Keratinocyte (primary cell): ENCODE data around the gene C1orf53. TPM values are rescaled to one million over a fixed set of nuclear protein-coding genes. Genes with fewer than 3 reads are reported as not detected.

Experiments
- DNase-seq: peaks from one replicate; pipeline ENCODE4 v3.0.0-alpha.2; 2011; ENCODE audit warnings: low read depth, missing footprints, low spot score
- FAIRE-seq: peaks from 2 replicates; lab custom pipeline; 2011; peaks lifted over from hg19 to GRCh38; lab: Jason Lieb, UNC
- H2AFZ ChIP-seq: 2 replicates; pipeline ENCODE4 v1.6.0; 2012; ENCODE audit warnings: low read length, control low read depth, inconsistent platforms; ENCODE audit not compliant: control insufficient read depth
- H3K27ac ChIP-seq: 2 replicates; pipeline ENCODE4 v1.5.1; 2011; ENCODE audit warnings: low read length; ENCODE audit not compliant: control insufficient read depth, insufficient read depth
- H3K27me3 ChIP-seq: 3 replicates; pipeline ENCODE4 v1.6.0; 2011; ENCODE audit warnings: low read length; ENCODE audit not compliant: control insufficient read depth, insufficient read depth; ENCODE audit errors: extremely low read depth
- H3K36me3 ChIP-seq, 2 experiments: 2 replicates in 1 of 2; 3 replicates in 1 of 2; pipeline ENCODE4 v1.5.1; 2011; ENCODE audit warnings: low read length in 2 of 2, mild to moderate bottlenecking in 1 of 2; ENCODE audit not compliant: control insufficient read depth in 2 of 2, insufficient read depth in 2 of 2; ENCODE audit errors: extremely low read depth in 1 of 2
- H3K4me1 ChIP-seq: 3 replicates; pipeline ENCODE4 v1.5.1; 2011; ENCODE audit warnings: low read length; ENCODE audit not compliant: control insufficient read depth, insufficient read depth; ENCODE audit errors: extremely low read depth
- H3K4me2 ChIP-seq: 3 replicates; pipeline ENCODE4 v1.6.0; 2011; ENCODE audit warnings: low read depth, low read length; ENCODE audit not compliant: control insufficient read depth, insufficient read depth; ENCODE audit errors: extremely low read depth
- H3K4me3 ChIP-seq, 3 experiments: fragments of 200-600 bp in 1 of 3; sonication (generic) in 1 of 3; 2 replicates in 2 of 3; 3 replicates in 1 of 3; pipeline ENCODE4 v1.5.1; 2011 to 2016; ENCODE audit warnings: low read length in 3 of 3, mild to moderate bottlenecking in 3 of 3, control low read depth in 2 of 3, inconsistent platforms in 1 of 3, low read depth in 1 of 3, mixed read lengths in 1 of 3, mixed run types in 1 of 3, moderate library complexity in 1 of 3; ENCODE audit not compliant: control insufficient read depth in 2 of 3, insufficient read depth in 2 of 3; ENCODE audit errors: extremely low read depth in 1 of 3
- H3K79me2 ChIP-seq: 2 replicates; pipeline ENCODE4 v1.6.0; 2012; ENCODE audit warnings: low read length; ENCODE audit not compliant: control insufficient read depth, insufficient read depth
- H3K9ac ChIP-seq: 3 replicates; pipeline ENCODE4 v1.6.0; 2011; ENCODE audit warnings: low read length; ENCODE audit not compliant: control insufficient read depth, insufficient read depth; ENCODE audit errors: extremely low read depth
- H3K9me1 ChIP-seq: 3 replicates; pipeline ENCODE4 v1.6.0; 2011; ENCODE audit warnings: low read length; ENCODE audit not compliant: control insufficient read depth, insufficient read depth; ENCODE audit errors: extremely low read depth
- H3K9me3 ChIP-seq: 2 replicates; pipeline ENCODE4 v1.5.1; 2012; ENCODE audit warnings: low read depth, low read length; ENCODE audit not compliant: control insufficient read depth
- H4K20me1 ChIP-seq: 3 replicates; pipeline ENCODE4 v1.6.0; 2011; ENCODE audit warnings: low read length; ENCODE audit not compliant: control insufficient read depth, insufficient read depth; ENCODE audit errors: extremely low read depth
- CTCF ChIP-seq, 3 experiments: IDR thresholded peaks in 1 of 3; conservative IDR thresholded peaks in 1 of 3; optimal IDR thresholded peaks in 1 of 3; 2 replicates in 2 of 3; 3 replicates in 1 of 3; pipeline versions ENCODE3 to v1.5.1; 2011; ENCODE audit warnings: low read length in 3 of 3, mild to moderate bottlenecking in 3 of 3, moderate library complexity in 2 of 3, control low read depth in 1 of 3, inconsistent platforms in 1 of 3; ENCODE audit not compliant: insufficient read depth in 2 of 3; ENCODE audit errors: extremely low read depth in 1 of 3
- EZH2 ChIP-seq: IDR thresholded peaks from one replicate; pipeline ENCODE4 v1.6.1; 2012; ENCODE audit warnings: inconsistent platforms, mild to moderate bottlenecking, low read length, moderate library complexity
- dilution Hi-C: fragments of 300-500 bp; cut with MboI; formaldehyde crosslinking; loops from one replicate; pipeline ENCODE4 v1.7.0; 2020; ENCODE audit warnings: low sequenced_read_pairs; ENCODE audit not compliant: extremely low pct_ligation_motif_present
- polyA plus RNA-seq, 5 experiments: library from polyadenylated mRNA; depleted of rRNA in 3 of 5; stranded (reverse) in 3 of 5; stranded (forward) in 1 of 5; unstranded in 1 of 5; fragments of >200 nt; gene quantifications; 1 replicate in 1 of 5; 2 replicates in 3 of 5; 3 replicates in 1 of 5; pipeline versions ENCODE4 v1.2.1 to v1.2.3, GENCODE V29; 2011 to 2012; ENCODE audit warnings: missing spikeins in 2 of 5, low read depth in 1 of 5, low replicate concordance in 1 of 5

Gene C1orf53
- polyA plus RNA-seq, 1 donor (not counting 4 experiments of a cell fraction or from before 2014, with no cell fraction given), result 6.2 TPM

GRCh38 chr1:197910120-197910991, 7.9 kb downstream of the C1orf53 start:
- Histone ChIP-seq H4K20me1 (no peaks in the 10 kb centered on the region), H2AFZ (no peak overlapping the region), H3K9me3 (no peaks in the 10 kb centered on the region)

GRCh38 chr1:197911111-197911856, 8.9 kb downstream of the C1orf53 start:
- no peaks in the 10 kb centered on the region for H3K9me1 ChIP-seq
- peak overlapping the region; percentile 95 for H3K4me2 ChIP-seq
- H3K4me3 ChIP-seq, result peak overlapping the region in 2 of 3 experiments; percentile 25 to 75
- H3K36me3 ChIP-seq, result no peaks in the 10 kb centered on the region
- H3K27ac ChIP-seq, result no peak overlapping the region
- H3K27me3 ChIP-seq, result peaks cover 92% of the 10 kb centered on the region
- H3K4me1 ChIP-seq, result peaks cover 17% of the 10 kb centered on the region
- H2AFZ ChIP-seq, result no peak overlapping the region
- DNase-seq (no peak), FAIRE-seq (no peak)
- no peaks in the 10 kb centered on the region for H3K9me3 ChIP-seq
- TF ChIP-seq EZH2 (no peak), CTCF (optimal IDR thresholded peaks at IDR 0.05 in 1 of 3, IDR thresholded peaks at IDR 0.05 in 1 of 3, conservative IDR thresholded peaks at IDR 0.05 in 1 of 3; ENCODE audit: extremely low read depth in 1 of 3, insufficient read depth in 2 of 3, low read length in 3 of 3) (no peak)
- dilution Hi-C loops, result no loop called here
- no peaks in the 10 kb centered on the region for H4K20me1 ChIP-seq
- H3K79me2 ChIP-seq, result no peaks in the 10 kb centered on the region
- H3K9ac ChIP-seq, result no peak overlapping the region

More at GRCh38 chr1:197910120-197910991, 7.9 kb downstream of the C1orf53 start:
- peaks cover 10% of the 10 kb centered on the region for H3K4me1 ChIP-seq
- peaks cover 85% of the 10 kb centered on the region for H3K27me3 ChIP-seq
- FAIRE-seq, result no peak
- no peaks in the 10 kb centered on the region for H3K36me3 ChIP-seq
- TF ChIP-seq CTCF (optimal IDR thresholded peaks at IDR 0.05 in 1 of 3, IDR thresholded peaks at IDR 0.05 in 1 of 3, conservative IDR thresholded peaks at IDR 0.05 in 1 of 3; ENCODE audit: extremely low read depth in 1 of 3, insufficient read depth in 2 of 3, low read length in 3 of 3), result no peak
- peak; percentile 98 for TF ChIP-seq EZH2
- no peak overlapping the region for H3K9ac ChIP-seq
- dilution Hi-C loops, result no loop called here
- DNase-seq, result no peak
- no peak overlapping the region for H3K4me3 ChIP-seq
- H3K27ac ChIP-seq, result no peak overlapping the region
- no peaks in the 10 kb centered on the region for H3K79me2 ChIP-seq
- peak overlapping the region; percentile 28 for H3K4me2 ChIP-seq
- H3K9me1 ChIP-seq, result no peaks in the 10 kb centered on the region
